CD4-positive, alpha-beta memory T cell (primary cell): ENCODE measurements around the gene CDC123. TPM values are rescaled to one million over a fixed set of nuclear protein-coding genes. Genes with fewer than 3 reads are reported as not detected.
"Not testable (repeated sequence)": the region's sequence is repeated elsewhere in the genome, so short reads cannot be mapped to it uniquely, and the experiment has no call there.

ENCODE experiments used
- CTCF ChIA-PET: fragments of 350-600 bp; sonication (Branson Sonifier 250); formaldehyde crosslinking; loops from one replicate; lab custom pipeline; 2021; ENCODE audit warnings: inconsistent platforms; ENCODE audit not compliant: partially characterized antibody; lab: Charles Lee
- POLR2A ChIA-PET: fragments of 350-600 bp; sonication (Branson Sonifier 250); formaldehyde crosslinking; loops from one replicate; lab custom pipeline; 2021; ENCODE audit not compliant: partially characterized antibody; lab: Charles Lee
- DNase-seq, 5 donors: peaks; one replicate each; pipeline versions ENCODE4 v3.0.0 to v3.0.0-alpha.2; 2020 to 2022; ENCODE audit warnings: mixed read lengths in 1 of 5
- H3K27ac ChIP-seq: one replicate; pipeline ENCODE4 v1.7.0; 2013; ENCODE audit warnings: low read depth, low read length
- H3K27me3 ChIP-seq: 2 replicates; pipeline ENCODE4 v1.7.0; 2013; ENCODE audit warnings: mild to moderate bottlenecking, low read length, moderate library complexity; ENCODE audit not compliant: insufficient read depth
- H3K36me3 ChIP-seq: 2 replicates; pipeline ENCODE4 v1.7.0; 2013; ENCODE audit warnings: mild to moderate bottlenecking, low read length, moderate library complexity; ENCODE audit not compliant: insufficient read depth
- H3K4me1 ChIP-seq: 2 replicates; pipeline ENCODE4 v1.7.0; 2013; ENCODE audit warnings: mild to moderate bottlenecking, low read length, moderate library complexity; ENCODE audit not compliant: insufficient read depth
- H3K4me3 ChIP-seq, 2 donors: one replicate each; pipeline ENCODE4 v1.7.0; 2013; ENCODE audit warnings: low read length in 2 of 2, mild to moderate bottlenecking in 1 of 2
- H3K9me3 ChIP-seq, 2 donors: one replicate each; pipeline ENCODE4 v1.7.0; 2013; ENCODE audit warnings: low read length in 2 of 2, control low read depth in 1 of 2; ENCODE audit not compliant: control insufficient read depth in 1 of 2
- H3K27ac Mint-ChIP-seq, 7 donors: one replicate each; pipeline ENCODE4 v1.8.0; 2020 to 2021; ENCODE audit warnings: mixed read lengths in 7 of 7, mild to moderate bottlenecking in 6 of 7, inconsistent platforms in 3 of 7, moderate library complexity in 3 of 7
- H3K27me3 Mint-ChIP-seq, 2 donors: one replicate each; pipeline ENCODE4 v1.8.0; 2020 to 2021; ENCODE audit warnings: mixed read lengths in 2 of 2
- H3K36me3 Mint-ChIP-seq, 2 donors: one replicate each; pipeline ENCODE4 v1.8.0; 2020 to 2021; ENCODE audit warnings: mixed read lengths in 2 of 2, inconsistent platforms in 1 of 2, mild to moderate bottlenecking in 1 of 2
- H3K4me1 Mint-ChIP-seq, 4 donors: one replicate each; pipeline ENCODE4 v1.8.0; 2020 to 2021; ENCODE audit warnings: mixed read lengths in 4 of 4, mild to moderate bottlenecking in 1 of 4
- H3K4me3 Mint-ChIP-seq, 8 donors: one replicate each; pipeline ENCODE4 v1.8.0; 2020 to 2021; ENCODE audit warnings: mixed read lengths in 8 of 8, mild to moderate bottlenecking in 7 of 8, moderate library complexity in 6 of 8, inconsistent platforms in 3 of 8
- H3K9me3 Mint-ChIP-seq, 8 donors: one replicate each; pipeline ENCODE4 v1.8.0; 2020 to 2021; ENCODE audit warnings: mixed read lengths in 8 of 8, mild to moderate bottlenecking in 5 of 8, inconsistent platforms in 3 of 8, moderate library complexity in 1 of 8
- intact Hi-C: fragments of 100-400 bp; cut with micrococcal nuclease; formaldehyde crosslinking; loops from one replicate; pipeline ENCODE4 v1.15.1; 2023
- polyA plus RNA-seq, 2 donors: library from polyadenylated mRNA; unstranded; fragments of 300-500 nt; fragmentation: Illumina TruSeq; gene quantifications; one replicate each; pipeline ENCODE4 v1.2.3, GENCODE V29; 2021
- total RNA-seq, 2 experiments: library from RNA; stranded (reverse); gene quantifications; one replicate each; pipeline ENCODE4 v1.2.3, GENCODE V29; 2021

The CDC123 gene
- total and polyA plus RNA-seq, 4 experiments from 2014 or later = 40.7 to 124 (median 71.4) TPM

DNA sequence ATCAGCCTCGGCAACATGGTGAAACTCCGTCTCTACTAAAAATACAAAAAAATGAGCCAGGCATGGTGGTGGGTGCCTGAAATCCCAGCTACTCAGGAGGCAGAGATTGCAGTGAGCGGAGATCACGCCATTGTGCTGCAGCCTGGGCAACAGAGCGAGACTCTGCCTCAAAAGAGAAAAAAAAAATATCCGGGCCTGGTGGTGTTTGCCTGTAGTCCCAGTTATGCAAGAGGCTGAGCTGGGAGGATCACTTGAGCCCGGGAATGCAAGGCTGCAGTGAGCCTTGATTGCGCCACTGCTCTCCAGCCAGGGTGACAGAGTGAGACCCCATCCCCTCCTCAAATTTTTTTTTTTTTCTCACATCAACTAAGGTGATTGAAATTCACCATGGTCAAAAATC, 42.8 kb downstream of the CDC123 start:
- H3K27me3 Mint-ChIP-seq = no peaks in the 10 kb centered on the region
- intact Hi-C loops = no loop called here
- Histone ChIP-seq H3K9me3 (no peaks in the 10 kb centered on the region), H3K27ac (no peak overlapping the region), H3K4me1 (no peaks in the 10 kb centered on the region), H3K27me3 (no peaks in the 10 kb centered on the region), H3K36me3 (peaks cover 27% of the 10 kb centered on the region), H3K4me3 (no peak overlapping the region)
- no peak overlapping the region for H3K27ac Mint-ChIP-seq
- H3K36me3 Mint-ChIP-seq = peaks cover 33 to 64% of the 10 kb centered on the region in 2 donors
- H3K9me3 Mint-ChIP-seq = no peaks in the 10 kb centered on the region
- DNase-seq = no peak
- peaks cover 10 to 25% (median 15%) of the 10 kb centered on the region in 4 donors for H3K4me1 Mint-ChIP-seq
- no peak overlapping the region for H3K4me3 Mint-ChIP-seq
- ChIA-PET CTCF (interaction anchor here (1.3 kb wide), 1 partner anchor 418 kb away, joined by 5 read pairs; no protein-coding TSS in a partner anchor), POLR2A (interaction anchor here (0.7 kb wide), 1 partner anchor 219 kb away, joined by 3 read pairs; no protein-coding TSS in a partner anchor)

DNA sequence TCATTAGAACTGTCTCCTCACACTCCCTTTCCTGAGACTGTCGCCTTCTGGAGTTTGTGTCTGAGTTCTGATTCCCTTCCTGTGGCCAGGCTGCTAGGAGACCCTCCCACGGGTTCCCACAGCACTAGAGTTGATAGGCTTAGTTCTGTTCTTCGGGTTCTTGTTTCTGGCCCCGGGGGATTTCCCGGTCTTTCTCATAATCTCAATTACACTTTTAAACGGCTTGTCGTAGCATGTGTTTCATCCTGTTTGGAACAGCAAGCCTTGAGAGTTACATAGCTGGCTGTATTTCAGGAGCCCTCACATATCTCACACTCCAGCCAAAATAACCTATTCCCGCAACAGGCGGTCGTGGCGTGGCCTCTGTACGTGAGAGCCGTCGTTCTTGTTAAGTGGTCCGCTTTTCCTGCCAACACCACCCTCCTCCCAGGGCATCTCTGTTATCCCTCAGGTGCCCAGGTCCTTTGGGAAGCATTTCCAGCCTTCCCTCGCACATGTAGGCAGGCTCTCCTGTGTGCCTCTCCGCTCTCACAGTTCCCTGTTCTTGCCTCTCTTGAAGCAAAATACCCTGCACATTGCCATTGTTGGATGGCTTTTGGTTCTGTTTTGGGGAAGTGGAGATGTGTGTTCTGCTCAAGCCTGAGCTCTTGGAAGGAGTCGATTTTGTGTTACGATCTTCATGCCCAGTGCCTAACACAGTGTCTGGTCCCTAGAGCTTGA, 46.0 kb downstream of the CDC123 start:
- no peak overlapping the region for H3K4me3 ChIP-seq
- CTCF ChIA-PET = interaction anchor here (1.1 kb wide), 1 partner anchor 27 kb away, joined by 6 read pairs; no protein-coding TSS in a partner anchor
- Mint-ChIP-seq H3K4me1 (peaks cover 10 to 25% (median 15%) of the 10 kb centered on the region in 4 donors), H3K9me3 (no peaks in the 10 kb centered on the region), H3K4me3 (peak overlapping the region in 2 of 8 donors; percentile 37 to 46), H3K27me3 (no peaks in the 10 kb centered on the region), H3K36me3 (peaks cover 33 to 65% of the 10 kb centered on the region in 2 donors), H3K27ac (peak overlapping the region; percentile 73 to 95 (median 90))
- no peak overlapping the region for H3K27ac ChIP-seq
- intact Hi-C loops = no loop called here
- no peaks in the 10 kb centered on the region for H3K27me3 ChIP-seq
- no peaks in the 10 kb centered on the region for H3K4me1 ChIP-seq
- POLR2A ChIA-PET = no interaction called here
- no peaks in the 10 kb centered on the region for H3K9me3 ChIP-seq
- DNase-seq = no peak
- peaks cover 28% of the 10 kb centered on the region for H3K36me3 ChIP-seq

- no peaks in the 10 kb centered on the region for H3K9me3 ChIP-seq
- H3K4me1 ChIP-seq = no peaks in the 10 kb centered on the region
- H3K4me3 Mint-ChIP-seq = no peak overlapping the region
- no peak for DNase-seq
- H3K4me1 Mint-ChIP-seq = peaks cover 10 to 25% (median 15%) of the 10 kb centered on the region in 4 donors
- CTCF ChIA-PET = no interaction called here
- H3K27ac ChIP-seq = no peak overlapping the region
- no peak overlapping the region for H3K4me3 ChIP-seq
- no peaks in the 10 kb centered on the region for H3K27me3 Mint-ChIP-seq
- peaks cover 23% of the 10 kb centered on the region for H3K36me3 ChIP-seq
- POLR2A ChIA-PET = no interaction called here
- no peaks in the 10 kb centered on the region for H3K27me3 ChIP-seq
- intact Hi-C loops = no loop called here
- H3K9me3 Mint-ChIP-seq = no peaks in the 10 kb centered on the region
- peak overlapping the region in 2 of 7 donors; percentile 55 to 62 for H3K27ac Mint-ChIP-seq
- H3K36me3 Mint-ChIP-seq = peaks cover 26 to 59% of the 10 kb centered on the region in 2 donors
Measured at GRCh38 chr10:12243864-12244620, 48.1 kb downstream of the CDC123 start.

DNA sequence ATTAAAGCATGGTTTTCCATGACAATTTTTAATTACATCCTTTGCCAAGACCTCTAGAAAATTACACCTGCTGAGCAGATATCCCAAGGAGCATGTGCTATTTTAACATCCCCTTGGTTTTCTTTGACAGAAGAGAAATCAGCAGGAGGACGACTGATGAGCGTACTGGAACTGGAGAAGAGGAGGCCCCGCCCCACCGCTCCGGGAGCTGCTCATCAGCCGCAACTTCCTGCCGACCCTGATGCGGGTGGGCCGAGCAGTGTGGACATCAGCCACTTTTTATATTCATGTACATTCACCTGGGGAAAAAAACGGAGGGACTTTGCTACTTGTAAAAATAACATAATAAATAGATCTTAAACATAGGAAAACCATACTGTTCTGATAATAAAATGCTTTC, 54.2 kb downstream of the CDC123 start:
- H3K4me3 Mint-ChIP-seq = no peak overlapping the region
- peak overlapping the region in 1 of 7 donors; percentile 81 for H3K27ac Mint-ChIP-seq
- Histone ChIP-seq H3K36me3 (peaks cover 24% of the 10 kb centered on the region), H3K4me1 (no peaks in the 10 kb centered on the region), H3K4me3 (no peak overlapping the region), H3K27ac (no peak overlapping the region), H3K27me3 (no peaks in the 10 kb centered on the region), H3K9me3 (no peaks in the 10 kb centered on the region)
- H3K27me3 Mint-ChIP-seq = no peaks in the 10 kb centered on the region
- ChIA-PET CTCF (interaction anchor here (1.2 kb wide), 1 partner anchor 35 kb away, joined by 4 read pairs; no protein-coding TSS in a partner anchor), POLR2A (no interaction called here)
- DNase-seq = no peak
- intact Hi-C loops = no loop called here
- peaks cover 28 to 39% of the 10 kb centered on the region in 2 donors for H3K36me3 Mint-ChIP-seq
- H3K4me1 Mint-ChIP-seq = no peaks in the 10 kb centered on the region
- H3K9me3 Mint-ChIP-seq = no peaks in the 10 kb centered on the region

GRCh38 chr10:12250702-12251101, 54.7 kb downstream of the CDC123 start:
- H3K4me1 Mint-ChIP-seq, H3K9me3 Mint-ChIP-seq, H3K27ac ChIP-seq, POLR2A ChIA-PET, DNase-seq, H3K9me3 ChIP-seq, intact Hi-C loops, H3K27me3 Mint-ChIP-seq, H3K4me1 ChIP-seq, H3K27me3 ChIP-seq, H3K4me3 ChIP-seq, H3K4me3 Mint-ChIP-seq: not testable (repeated sequence)
- peak overlapping the region in 1 of 7 donors; percentile 24 for H3K27ac Mint-ChIP-seq
- H3K36me3 ChIP-seq = peaks cover 24% of the 10 kb centered on the region
- CTCF ChIA-PET = interaction anchor here (1.2 kb wide), 1 partner anchor 35 kb away, joined by 4 read pairs; no protein-coding TSS in a partner anchor
- peaks cover 28 to 36% of the 10 kb centered on the region in 2 donors for H3K36me3 Mint-ChIP-seq

GRCh38 chr10:12251581-12251980, 55.6 kb downstream of the CDC123 start:
- ChIA-PET CTCF (no interaction called here), POLR2A (no interaction called here)
- H3K4me1 ChIP-seq = no peaks in the 10 kb centered on the region
- Mint-ChIP-seq H3K4me3 (no peak overlapping the region), H3K36me3 (peaks cover 20 to 27% of the 10 kb centered on the region in 2 donors), H3K27me3 (no peaks in the 10 kb centered on the region), H3K9me3 (no peaks in the 10 kb centered on the region), H3K4me1 (no peaks in the 10 kb centered on the region), H3K27ac (no peak overlapping the region)
- no peaks in the 10 kb centered on the region for H3K9me3 ChIP-seq
- H3K27me3 ChIP-seq = no peaks in the 10 kb centered on the region
- H3K4me3 ChIP-seq = no peak overlapping the region
- no peak overlapping the region for H3K27ac ChIP-seq
- intact Hi-C loops = no loop called here
- H3K36me3 ChIP-seq = peaks cover 17% of the 10 kb centered on the region
- DNase-seq = no peak
